DMS79 treated with DMSO at 0.1 percent for 48 hours (cell line): Measurements from ENCODE around the gene LIME1.

Experiments
- DNase-seq: peaks from one replicate; lab custom pipeline; 2025; lab: John Stamatoyannopoulos, UW

Gene LIME1

DNA sequence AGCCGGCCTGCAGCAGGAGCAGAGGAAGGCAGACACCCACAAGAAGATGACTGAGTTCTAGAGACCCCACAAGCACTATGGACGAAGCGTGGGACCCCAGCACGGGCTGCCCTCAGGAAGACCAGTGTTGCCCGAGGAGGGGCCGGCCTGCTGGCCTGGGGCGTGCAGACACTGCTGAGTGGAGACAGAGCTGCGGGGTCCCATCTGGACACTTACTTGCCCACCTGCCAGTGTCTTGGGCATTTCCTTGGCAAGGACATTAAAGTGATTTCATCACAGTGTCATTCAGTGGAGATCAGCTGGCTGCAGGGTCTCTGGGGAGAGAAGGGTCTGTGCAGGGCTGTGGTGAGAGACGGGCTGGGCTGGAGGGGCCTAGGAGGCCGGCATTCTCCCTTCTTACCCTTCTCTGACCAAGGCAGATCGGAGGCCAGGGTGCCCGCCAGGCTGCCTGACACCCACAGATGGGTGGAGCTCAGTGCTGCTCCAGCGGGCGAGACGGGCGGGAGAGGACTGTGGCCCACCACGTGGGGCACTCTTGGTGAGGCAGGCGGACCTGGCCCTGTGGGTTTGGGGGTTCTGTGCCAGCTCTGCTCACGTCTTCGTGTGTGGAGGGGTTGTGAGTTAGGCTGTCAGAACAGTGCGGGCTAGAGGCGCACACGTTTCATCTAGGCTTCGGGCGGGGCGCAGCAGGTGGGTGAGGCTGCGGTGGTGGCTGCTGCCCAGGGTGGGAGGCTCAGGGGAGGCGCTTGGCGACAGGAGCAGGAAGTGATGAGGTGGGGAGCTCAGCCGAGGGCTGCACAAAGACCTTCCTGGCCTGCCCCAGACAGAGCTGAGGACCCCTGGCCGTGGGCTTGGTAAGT, at the start of gene LIME1:
Gene LIME1, plus strand, starts transcription at position 806 of the 860 bp plus-strand sequence. CDS start 886 bp downstream, outside the sequence.
- DNase-seq: no peak

- DNase-seq: no peak
Measured at GRCh38 chr20:63687419-63688178, 48.9 kb upstream of the LIME1 start.

DNA sequence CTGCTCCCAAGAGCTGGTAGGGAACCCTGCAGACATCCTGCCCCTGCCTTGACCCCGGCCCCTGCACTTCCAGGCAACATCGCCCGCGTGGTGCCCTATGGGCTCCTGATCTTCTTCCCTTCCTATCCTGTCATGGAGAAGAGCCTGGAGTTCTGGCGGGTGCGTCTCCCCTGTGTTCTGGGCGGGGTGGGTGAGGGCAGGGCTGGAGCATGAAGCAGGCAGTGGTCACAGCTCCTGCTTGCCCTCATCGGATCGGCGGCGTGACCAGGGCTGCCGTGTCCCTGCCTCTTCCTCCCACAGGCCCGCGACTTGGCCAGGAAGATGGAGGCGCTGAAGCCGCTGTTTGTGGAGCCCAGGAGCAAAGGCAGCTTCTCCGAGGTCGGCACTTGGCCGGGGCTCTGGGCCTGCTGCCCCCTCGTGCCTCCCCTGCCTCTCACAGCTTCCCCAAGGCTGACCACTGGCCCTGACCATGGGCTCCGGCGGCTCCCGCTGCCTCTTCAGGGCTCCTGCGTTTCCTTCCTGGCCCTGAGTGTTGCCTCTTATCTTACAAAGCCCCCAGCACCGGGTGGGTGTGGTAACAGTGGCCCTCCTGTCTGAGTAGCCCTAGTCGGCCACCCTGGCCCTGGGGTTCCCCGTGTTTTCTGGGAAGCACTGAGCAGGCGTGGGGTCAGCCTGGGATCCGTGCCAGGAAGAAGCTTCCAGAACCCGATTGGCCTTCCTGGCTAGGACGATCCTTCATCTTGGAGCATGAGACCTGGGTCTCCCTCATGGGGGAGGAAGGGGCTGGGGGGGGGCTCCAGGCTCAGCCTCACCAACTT, 48.0 kb upstream of the LIME1 start:
- DNase-seq: no peak

DNA sequence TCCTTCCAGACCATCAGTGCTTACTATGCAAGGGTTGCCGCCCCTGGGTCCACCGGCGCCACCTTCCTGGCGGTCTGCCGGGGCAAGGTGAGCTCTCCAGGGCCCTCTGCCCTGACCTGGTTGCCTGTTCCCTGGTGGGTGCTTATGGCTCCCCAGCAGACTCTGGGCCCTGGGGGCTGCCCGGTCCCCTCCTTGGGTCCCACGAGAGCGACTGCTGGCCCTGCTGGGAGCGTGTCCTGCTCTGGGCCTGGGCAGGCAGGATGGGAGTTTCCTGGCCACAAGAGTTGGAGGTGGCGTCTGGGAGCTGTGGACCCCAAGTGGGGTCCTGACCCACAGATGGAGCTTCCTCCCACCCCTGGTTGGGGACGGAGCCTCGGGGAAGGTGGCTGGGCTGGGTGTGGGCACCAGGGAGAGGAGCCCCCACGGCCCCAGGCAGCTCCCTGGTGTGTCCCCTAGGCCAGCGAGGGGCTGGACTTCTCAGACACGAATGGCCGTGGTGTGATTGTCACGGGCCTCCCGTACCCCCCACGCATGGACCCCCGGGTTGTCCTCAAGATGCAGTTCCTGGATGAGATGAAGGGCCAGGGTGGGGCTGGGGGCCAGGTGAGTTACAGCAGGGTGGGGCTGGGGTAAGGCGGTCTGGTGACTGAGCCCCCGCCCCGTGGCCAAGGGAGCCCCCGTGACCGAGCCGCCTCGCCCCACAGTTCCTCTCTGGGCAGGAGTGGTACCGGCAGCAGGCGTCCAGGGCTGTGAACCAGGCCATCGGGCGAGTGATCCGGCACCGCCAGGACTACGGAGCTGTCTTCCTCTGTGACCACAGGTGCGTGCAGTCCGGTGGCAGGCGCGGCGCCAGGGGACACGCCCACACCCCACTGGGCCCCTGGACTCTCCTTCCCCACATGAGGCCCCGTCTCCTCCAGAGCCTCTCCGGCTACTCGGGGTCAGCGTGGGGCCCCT, 47.1 kb upstream of the LIME1 start:
- no peak for DNase-seq

DNA sequence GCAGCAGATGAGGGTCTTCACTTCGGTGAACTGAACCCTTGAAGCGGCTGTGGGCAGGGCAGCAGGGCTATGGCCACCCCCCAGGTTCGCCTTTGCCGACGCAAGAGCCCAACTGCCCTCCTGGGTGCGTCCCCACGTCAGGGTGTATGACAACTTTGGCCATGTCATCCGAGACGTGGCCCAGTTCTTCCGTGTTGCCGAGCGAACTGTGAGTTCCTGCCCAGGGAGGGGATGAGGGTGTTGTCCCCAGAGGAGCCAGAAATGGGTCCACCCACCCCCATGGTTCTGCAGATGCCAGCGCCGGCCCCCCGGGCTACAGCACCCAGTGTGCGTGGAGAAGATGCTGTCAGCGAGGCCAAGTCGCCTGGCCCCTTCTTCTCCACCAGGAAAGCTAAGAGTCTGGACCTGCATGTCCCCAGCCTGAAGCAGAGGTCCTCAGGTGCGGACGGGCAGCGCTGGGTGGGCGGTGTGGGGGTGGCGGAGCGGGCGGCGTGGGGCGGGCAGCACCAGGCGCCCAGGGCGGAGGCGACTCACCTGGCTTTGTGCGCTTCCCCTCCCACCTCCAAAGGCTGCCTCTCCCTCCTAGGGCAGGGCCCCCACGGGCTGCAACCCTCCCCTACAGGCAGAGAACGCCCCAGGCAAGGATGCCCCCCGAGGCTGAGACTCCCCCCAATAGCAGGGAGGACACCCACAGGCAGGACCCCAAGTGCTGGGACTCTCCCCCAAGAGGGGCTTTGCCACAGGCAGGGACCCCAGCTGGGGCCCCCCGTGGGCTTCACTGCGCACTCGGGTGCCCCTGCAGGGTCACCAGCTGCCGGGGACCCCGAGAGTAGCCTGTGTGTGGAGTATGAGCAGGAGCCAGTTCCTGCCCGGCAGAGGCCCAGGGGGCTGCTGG, 46.2 kb upstream of the LIME1 start:
- no peak for DNase-seq

DNA sequence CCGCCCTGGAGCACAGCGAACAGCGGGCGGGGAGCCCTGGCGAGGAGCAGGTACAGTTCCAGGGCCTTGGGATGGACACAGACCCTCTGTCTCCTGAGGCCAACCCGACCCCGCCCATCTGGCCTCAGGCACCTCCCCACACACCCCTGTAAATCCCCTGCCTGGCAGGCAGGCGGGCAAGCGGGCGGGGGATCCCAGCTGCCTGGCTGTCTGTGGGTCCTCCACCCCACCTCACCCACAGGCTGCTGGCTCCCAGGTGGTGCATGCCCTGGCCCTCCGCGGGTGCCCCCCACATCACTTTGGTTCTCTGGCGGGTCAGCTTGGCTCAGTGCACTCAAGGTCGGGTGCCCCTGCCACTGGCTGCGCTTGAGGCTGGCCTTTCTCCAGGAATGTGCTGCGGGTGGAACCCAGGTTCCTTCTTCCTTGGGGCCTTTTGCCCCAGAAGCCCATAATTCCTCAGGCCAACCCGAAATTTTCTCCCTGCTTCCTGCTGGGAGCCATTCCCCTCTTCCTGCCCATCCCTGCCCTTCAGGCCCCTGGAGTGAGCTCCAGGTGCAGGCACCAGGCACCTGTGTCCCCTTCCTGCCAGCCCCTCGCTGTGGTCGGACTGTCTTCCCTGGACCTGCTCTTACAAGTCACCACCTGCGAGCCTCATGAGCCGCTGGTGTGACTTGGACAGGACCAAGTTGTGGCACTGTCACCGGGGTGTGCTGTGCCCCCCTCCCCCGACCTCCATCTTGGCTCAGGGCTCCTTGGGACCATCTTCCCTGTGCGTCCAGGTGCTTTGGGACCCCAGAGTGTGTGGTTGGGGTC, 45.4 kb upstream of the LIME1 start:
- DNase-seq: no peak

- DNase-seq: peak; percentile 33
Measured at GRCh38 chr20:63691711-63692435, 44.6 kb upstream of the LIME1 start.

- no peak for DNase-seq
Measured at GRCh38 chr20:63692436-63693082, 43.9 kb upstream of the LIME1 start.

DNA sequence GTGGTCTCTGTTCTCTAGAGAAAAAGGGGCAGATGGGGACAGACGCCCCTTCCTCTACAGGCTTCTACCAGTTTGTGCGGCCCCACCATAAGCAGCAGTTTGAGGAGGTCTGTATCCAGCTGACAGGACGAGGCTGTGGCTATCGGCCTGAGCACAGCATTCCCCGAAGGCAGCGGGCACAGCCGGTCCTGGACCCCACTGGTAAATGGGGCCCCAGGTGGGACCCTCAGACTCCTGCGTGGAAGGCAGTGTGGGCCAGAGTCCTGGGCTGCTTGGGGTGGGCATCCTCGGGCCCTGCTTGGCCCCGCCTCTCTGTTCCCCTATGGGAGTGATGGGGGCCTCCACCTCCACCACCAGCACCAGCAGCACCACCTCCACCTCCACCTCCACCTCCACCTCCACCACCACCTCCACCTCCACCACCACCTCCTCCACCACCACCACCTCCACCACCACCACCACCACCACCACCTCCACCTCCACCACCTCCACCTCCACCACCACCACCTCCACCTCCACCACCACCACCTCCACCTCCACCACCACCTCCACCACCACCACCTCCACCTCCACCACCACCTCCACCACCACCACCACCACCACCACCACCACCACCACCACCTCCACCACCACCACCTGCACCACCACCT, 43.3 kb upstream of the LIME1 start:
- no peak for DNase-seq

- DNase-seq: no peak
Measured at GRCh38 chr20:63693733-63694583, 42.5 kb upstream of the LIME1 start.

GRCh38 chr20:63694584-63695423, 41.7 kb upstream of the LIME1 start:
- no peak for DNase-seq

GRCh38 chr20:63695424-63696305, 40.8 kb upstream of the LIME1 start:
- DNase-seq: no peak

GRCh38 chr20:63696306-63696627, 40.2 kb upstream of the LIME1 start:
- no peak for DNase-seq

DNA sequence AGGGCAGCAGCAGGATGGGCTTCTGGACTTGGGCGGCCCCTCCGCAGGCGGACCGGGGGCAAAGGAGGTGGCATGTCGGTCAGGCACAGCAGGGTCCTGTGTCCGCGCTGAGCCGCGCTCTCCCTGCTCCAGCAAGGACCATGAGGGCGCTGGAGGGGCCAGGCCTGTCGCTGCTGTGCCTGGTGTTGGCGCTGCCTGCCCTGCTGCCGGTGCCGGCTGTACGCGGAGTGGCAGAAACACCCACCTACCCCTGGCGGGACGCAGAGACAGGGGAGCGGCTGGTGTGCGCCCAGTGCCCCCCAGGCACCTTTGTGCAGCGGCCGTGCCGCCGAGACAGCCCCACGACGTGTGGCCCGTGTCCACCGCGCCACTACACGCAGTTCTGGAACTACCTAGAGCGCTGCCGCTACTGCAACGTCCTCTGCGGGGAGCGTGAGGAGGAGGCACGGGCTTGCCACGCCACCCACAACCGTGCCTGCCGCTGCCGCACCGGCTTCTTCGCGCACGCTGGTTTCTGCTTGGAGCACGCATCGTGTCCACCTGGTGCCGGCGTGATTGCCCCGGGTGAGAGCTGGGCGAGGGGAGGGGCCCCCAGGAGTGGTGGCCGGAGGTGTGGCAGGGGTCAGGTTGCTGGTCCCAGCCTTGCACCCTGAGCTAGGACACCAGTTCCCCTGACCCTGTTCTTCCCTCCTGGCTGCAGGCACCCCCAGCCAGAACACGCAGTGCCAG, 39.7 kb upstream of the LIME1 start, which contains the start of gene TNFRSF6B:
Gene TNFRSF6B, plus strand, starts transcription at position 25 of the 729 bp plus-strand sequence. Its CDS starts 116 bp downstream, at position 141.
- DNase-seq: no peak
